T-helper 1 cell treated with Interleukin-12 subunit alpha and Interleukin-12 subunit beta and Interleukin-4 antibody, amounts not matched to agents 30 μg/mL and 1 μg/mL, for 36 hours (primary cell): ENCODE data around the gene LIN28B.
"Not testable (repeated sequence)": the region's sequence is repeated elsewhere in the genome, so short reads cannot be mapped to it uniquely, and the experiment has no call there.

Source experiments
- H3K27ac Mint-ChIP-seq: one replicate; pipeline ENCODE4 v1.8.0; 2021; ENCODE audit warnings: mild to moderate bottlenecking, mixed read lengths
- H3K27me3 Mint-ChIP-seq: one replicate; pipeline ENCODE4 v1.8.0; 2021; ENCODE audit warnings: low read depth, mixed read lengths
- H3K36me3 Mint-ChIP-seq: one replicate; pipeline ENCODE4 v1.8.0; 2021; ENCODE audit warnings: low read depth, mixed read lengths
- H3K4me1 Mint-ChIP-seq: one replicate; pipeline ENCODE4 v1.8.0; 2021; ENCODE audit warnings: low read depth, mixed read lengths
- H3K4me3 Mint-ChIP-seq: one replicate; pipeline ENCODE4 v1.8.0; 2021; ENCODE audit warnings: mild to moderate bottlenecking, moderate library complexity, mixed read lengths
- H3K9me3 Mint-ChIP-seq: one replicate; pipeline ENCODE4 v1.8.0; 2021; ENCODE audit warnings: mixed read lengths

Gene LIN28B

GRCh38 chr6:104983296-104983695, 26.4 kb downstream of the LIN28B start:
- Mint-ChIP-seq H3K27me3 (peaks cover 20% of the 10 kb centered on the region), H3K9me3 (no peaks in the 10 kb centered on the region), H3K27ac (no peak overlapping the region), H3K4me3 (no peak overlapping the region), H3K4me1 (no peaks in the 10 kb centered on the region), H3K36me3 (no peaks in the 10 kb centered on the region)

GRCh38 chr6:104983776-104984175, 26.9 kb downstream of the LIN28B start:
- H3K4me3 Mint-ChIP-seq, result no peak overlapping the region
- H3K36me3 Mint-ChIP-seq, result no peaks in the 10 kb centered on the region
- no peaks in the 10 kb centered on the region for H3K4me1 Mint-ChIP-seq
- H3K27ac Mint-ChIP-seq, result no peak overlapping the region
- peaks cover 17% of the 10 kb centered on the region for H3K27me3 Mint-ChIP-seq
- H3K9me3 Mint-ChIP-seq, result no peaks in the 10 kb centered on the region

GRCh38 chr6:104984831-104985230, 27.9 kb downstream of the LIN28B start:
- Mint-ChIP-seq H3K9me3 (no peaks in the 10 kb centered on the region), H3K4me3 (no peak overlapping the region), H3K27ac (no peak overlapping the region), H3K4me1 (no peaks in the 10 kb centered on the region), H3K27me3 (peaks cover 15% of the 10 kb centered on the region), H3K36me3 (no peaks in the 10 kb centered on the region)

- not testable (repeated sequence) for H3K4me3 Mint-ChIP-seq, H3K36me3 Mint-ChIP-seq, H3K27ac Mint-ChIP-seq, H3K4me1 Mint-ChIP-seq, H3K9me3 Mint-ChIP-seq
- peaks cover 15% of the 10 kb centered on the region for H3K27me3 Mint-ChIP-seq
These were observed 29.0 kb downstream of the LIN28B start for GRCh38 chr6:104985875-104986274.

- Mint-ChIP-seq H3K27me3 (peaks cover 9% of the 10 kb centered on the region), H3K4me3 (no peak overlapping the region), H3K9me3 (no peaks in the 10 kb centered on the region), H3K36me3 (no peaks in the 10 kb centered on the region), H3K4me1 (no peaks in the 10 kb centered on the region), H3K27ac (no peak overlapping the region)
These were observed 29.7 kb downstream of the LIN28B start for GRCh38 chr6:104986625-104987024.

- Mint-ChIP-seq H3K9me3 (no peaks in the 10 kb centered on the region), H3K36me3 (no peaks in the 10 kb centered on the region), H3K4me3 (no peak overlapping the region), H3K4me1 (no peaks in the 10 kb centered on the region), H3K27ac (no peak overlapping the region), H3K27me3 (peaks cover 6% of the 10 kb centered on the region)
These were observed 30.3 kb downstream of the LIN28B start for GRCh38 chr6:104987218-104987617.

GRCh38 chr6:104990085-104990484, 33.2 kb downstream of the LIN28B start:
- Mint-ChIP-seq H3K27me3 (peaks cover 6% of the 10 kb centered on the region), H3K4me3 (no peak overlapping the region), H3K9me3 (no peaks in the 10 kb centered on the region), H3K36me3 (no peaks in the 10 kb centered on the region), H3K27ac (no peak overlapping the region), H3K4me1 (no peaks in the 10 kb centered on the region)

GRCh38 chr6:104991062-104991461, 34.2 kb downstream of the LIN28B start:
- H3K27ac Mint-ChIP-seq, H3K9me3 Mint-ChIP-seq, H3K4me1 Mint-ChIP-seq: not testable (repeated sequence)

GRCh38 chr6:104993576-104993975, 36.7 kb downstream of the LIN28B start:
- H3K36me3 Mint-ChIP-seq, H3K4me3 Mint-ChIP-seq, H3K4me1 Mint-ChIP-seq, H3K27me3 Mint-ChIP-seq, H3K27ac Mint-ChIP-seq, H3K9me3 Mint-ChIP-seq: not testable (repeated sequence)

More at GRCh38 chr6:104991062-104991461, 34.2 kb downstream of the LIN28B start:
- H3K36me3 Mint-ChIP-seq, H3K4me3 Mint-ChIP-seq, H3K27me3 Mint-ChIP-seq: not testable (repeated sequence)

- Mint-ChIP-seq H3K27ac (no peak overlapping the region), H3K9me3 (no peaks in the 10 kb centered on the region), H3K27me3 (no peaks in the 10 kb centered on the region), H3K36me3 (no peaks in the 10 kb centered on the region), H3K4me3 (no peak overlapping the region), H3K4me1 (no peaks in the 10 kb centered on the region)
These were observed 39.2 kb downstream of the LIN28B start for GRCh38 chr6:104995989-104996617.

GRCh38 chr6:105001063-105001462, 44.2 kb downstream of the LIN28B start:
- no peak overlapping the region for H3K4me3 Mint-ChIP-seq
- H3K9me3 Mint-ChIP-seq, result no peaks in the 10 kb centered on the region
- H3K27ac Mint-ChIP-seq, result no peak overlapping the region
- peaks cover 15% of the 10 kb centered on the region for H3K27me3 Mint-ChIP-seq
- H3K4me1 Mint-ChIP-seq, result no peaks in the 10 kb centered on the region
- no peaks in the 10 kb centered on the region for H3K36me3 Mint-ChIP-seq

GRCh38 chr6:105001906-105002305, 45.0 kb downstream of the LIN28B start:
- no peaks in the 10 kb centered on the region for H3K4me1 Mint-ChIP-seq
- H3K27me3 Mint-ChIP-seq, result peaks cover 15% of the 10 kb centered on the region
- no peaks in the 10 kb centered on the region for H3K36me3 Mint-ChIP-seq
- no peak overlapping the region for H3K4me3 Mint-ChIP-seq
- no peak overlapping the region for H3K27ac Mint-ChIP-seq
- H3K9me3 Mint-ChIP-seq, result no peaks in the 10 kb centered on the region

- peaks cover 15% of the 10 kb centered on the region for H3K27me3 Mint-ChIP-seq
- H3K36me3 Mint-ChIP-seq, result no peaks in the 10 kb centered on the region
- H3K4me1 Mint-ChIP-seq, result no peaks in the 10 kb centered on the region
- H3K4me3 Mint-ChIP-seq, result no peak overlapping the region
- H3K27ac Mint-ChIP-seq, result no peak overlapping the region
- no peaks in the 10 kb centered on the region for H3K9me3 Mint-ChIP-seq
These were observed 48.5 kb downstream of the LIN28B start for GRCh38 chr6:105005451-105005850.

- H3K27me3 Mint-ChIP-seq, H3K9me3 Mint-ChIP-seq, H3K27ac Mint-ChIP-seq, H3K36me3 Mint-ChIP-seq, H3K4me1 Mint-ChIP-seq, H3K4me3 Mint-ChIP-seq: not testable (repeated sequence)
These were observed 56.6 kb downstream of the LIN28B start for GRCh38 chr6:105013459-105013858.

GRCh38 chr6:105014448-105014847, 57.5 kb downstream of the LIN28B start:
- no peaks in the 10 kb centered on the region for H3K9me3 Mint-ChIP-seq
- no peak overlapping the region for H3K4me3 Mint-ChIP-seq
- no peaks in the 10 kb centered on the region for H3K36me3 Mint-ChIP-seq
- H3K4me1 Mint-ChIP-seq, result no peaks in the 10 kb centered on the region
- no peak overlapping the region for H3K27ac Mint-ChIP-seq
- no peaks in the 10 kb centered on the region for H3K27me3 Mint-ChIP-seq

GRCh38 chr6:105014954-105015353, 58.0 kb downstream of the LIN28B start:
- no peaks in the 10 kb centered on the region for H3K9me3 Mint-ChIP-seq
- H3K4me1 Mint-ChIP-seq, result no peaks in the 10 kb centered on the region
- H3K36me3 Mint-ChIP-seq, result no peaks in the 10 kb centered on the region
- no peaks in the 10 kb centered on the region for H3K27me3 Mint-ChIP-seq
- H3K27ac Mint-ChIP-seq, result no peak overlapping the region
- no peak overlapping the region for H3K4me3 Mint-ChIP-seq
